Measurements from ENCODE around the gene ATP6V0A4.
A peak's percentile ranks its signal among the peaks of the same experiment; 100 is the strongest.
"Not testable (repeated sequence)": the region's sequence is repeated elsewhere in the genome, so short reads cannot be mapped to it uniquely, and the experiment has no call there.

Gene ATP6V0A4

GRCh38 chr7:138809346-138809745 is 11.3 kb upstream of the ATP6V0A4 start:
- no peak for FAIRE-seq
- DNase-seq (ENCODE audit: insufficient read length, low spot score): no peak

DNA sequence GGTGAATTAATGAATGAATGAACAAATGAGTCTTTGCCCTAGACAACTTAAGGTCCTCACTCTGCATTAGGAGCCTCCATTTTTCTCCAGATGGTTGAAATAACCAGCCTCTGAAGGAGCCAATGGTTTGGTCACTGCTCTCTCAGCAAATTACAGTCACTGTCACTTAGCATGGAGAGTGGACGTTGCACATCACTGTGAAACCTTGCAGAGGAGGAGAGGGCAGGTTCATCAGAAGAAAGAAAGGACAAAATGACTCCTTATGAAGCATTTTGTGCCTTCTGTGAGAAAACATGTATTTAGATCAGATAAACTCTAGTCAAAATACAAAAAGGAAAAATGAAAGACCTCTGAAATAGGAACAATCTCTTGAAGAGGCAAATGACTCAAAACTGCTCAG is 6.6 kb upstream of the ATP6V0A4 start:
- FAIRE-seq (no peak), DNase-seq (ENCODE audit: insufficient read length, low spot score) (no peak)

DNA sequence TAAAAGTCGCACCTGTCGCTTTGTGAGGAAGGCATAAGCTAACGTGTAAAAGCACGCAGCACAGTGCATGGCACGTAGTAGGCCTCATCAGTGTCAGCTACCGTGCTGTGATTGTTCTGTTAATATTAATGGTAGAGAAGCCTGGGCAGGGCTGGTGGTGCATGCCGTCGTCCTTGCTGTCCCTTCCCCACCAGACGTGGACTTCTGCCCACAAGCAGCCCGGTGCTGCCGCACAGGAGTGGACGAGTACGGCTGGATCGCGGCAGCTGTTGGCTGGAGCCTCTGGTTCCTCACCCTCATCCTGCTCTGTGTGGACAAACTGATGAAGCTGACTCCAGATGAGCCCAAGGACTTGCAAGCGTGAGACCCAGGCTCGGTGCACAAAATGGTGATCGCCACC is 4.7 kb upstream of the ATP6V0A4 start:
- no peak for FAIRE-seq

GRCh38 chr7:138801256-138801655 is 3.3 kb upstream of the ATP6V0A4 start:
- DNase-seq (ENCODE audit: insufficient read length, low spot score) (no peak), FAIRE-seq (no peak)

More for the DNA sequence above, 4.7 kb upstream of the ATP6V0A4 start:
- no peak for DNase-seq (ENCODE audit: insufficient read length, low spot score)

- no peak for DNase-seq (ENCODE audit: insufficient read length, low spot score)
- FAIRE-seq: no peak
Observed at GRCh38 chr7:138799336-138800000, 1.5 kb upstream of the ATP6V0A4 start.

GRCh38 chr7:138798836-138799235 is 840 bp upstream of the ATP6V0A4 start:
- no peak for DNase-seq (ENCODE audit: insufficient read length, low spot score)
- no peak for FAIRE-seq

GRCh38 chr7:138797046-138797445 is 950 bp downstream of the ATP6V0A4 start:
- not testable (repeated sequence) for FAIRE-seq; DNase-seq (ENCODE audit: insufficient read length, low spot score)

DNA sequence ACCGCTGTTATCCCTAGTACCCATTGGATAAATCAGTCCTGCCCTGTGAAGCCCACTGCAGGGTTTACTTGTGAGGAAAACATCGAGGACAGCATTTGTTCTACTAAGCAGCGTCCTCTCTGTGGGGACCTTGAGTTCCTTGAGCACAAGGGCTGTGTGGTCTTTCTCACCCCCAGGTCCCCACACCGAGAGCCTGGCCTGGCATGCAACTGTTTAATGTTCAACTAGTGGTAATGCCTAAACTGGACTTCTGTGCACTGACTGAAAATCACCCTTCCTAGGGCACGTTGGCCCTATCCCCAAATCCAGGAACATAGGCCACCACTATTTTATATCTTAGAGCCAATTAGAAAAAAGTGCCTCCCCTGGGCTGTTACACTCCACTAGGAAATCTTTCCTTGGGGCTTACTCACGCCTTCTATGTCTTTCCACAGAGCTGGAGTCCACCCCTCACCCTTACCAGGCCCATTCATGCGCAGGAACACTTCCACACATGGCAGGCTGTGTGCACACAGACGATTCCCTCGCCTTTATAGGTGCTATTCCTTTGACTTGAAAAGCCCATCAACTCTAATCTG is 1.9 kb downstream of the ATP6V0A4 start:
- FAIRE-seq (no peak), DNase-seq (ENCODE audit: insufficient read length, low spot score) (no peak)

DNA sequence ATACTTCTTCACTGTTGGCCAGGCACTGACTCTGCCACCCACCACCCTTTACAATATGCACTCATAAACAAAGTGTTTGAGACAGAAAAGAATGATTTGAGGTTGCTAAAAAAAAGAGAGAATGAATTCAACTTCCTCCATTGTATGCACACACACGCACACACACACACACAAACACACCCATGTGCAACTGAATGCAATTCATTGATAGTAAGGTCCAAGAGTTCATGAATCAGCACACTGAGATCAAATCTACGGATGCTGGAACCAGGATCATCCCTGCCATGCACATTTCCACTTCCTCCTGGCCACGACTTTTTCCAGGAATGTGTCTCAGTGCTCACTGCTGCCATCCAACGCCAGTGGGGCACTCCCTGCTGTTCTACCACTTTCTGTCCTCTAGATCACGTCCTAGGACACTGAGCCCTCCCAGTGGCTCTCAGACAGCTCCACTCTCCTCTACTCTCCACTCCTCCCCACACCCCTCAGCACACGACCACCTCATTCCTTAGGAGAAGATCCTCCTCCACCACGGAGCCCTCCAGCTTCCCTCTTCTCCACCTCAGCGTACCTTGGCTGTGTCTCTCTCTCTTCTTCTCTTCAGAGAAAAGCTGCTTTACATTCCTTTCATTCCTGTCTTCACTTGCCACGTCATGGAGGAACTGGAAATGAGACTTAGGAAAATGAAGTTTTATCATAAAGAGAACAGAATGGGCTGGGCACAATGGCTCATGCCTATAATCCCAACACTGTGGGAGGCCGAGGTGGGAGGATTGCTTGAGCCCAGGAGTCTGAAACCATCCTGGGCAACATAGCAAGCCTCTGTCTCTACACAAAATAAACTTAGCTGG is 12.2 kb downstream of the ATP6V0A4 start:
- FAIRE-seq (peak; percentile 81), DNase-seq (ENCODE audit: insufficient read length, low spot score) (peak; percentile 48)

GRCh38 chr7:138784692-138785091 is 13.3 kb downstream of the ATP6V0A4 start:
- no peak for FAIRE-seq
- no peak for DNase-seq (ENCODE audit: insufficient read length, low spot score)

GRCh38 chr7:138781004-138781403 is 17.0 kb downstream of the ATP6V0A4 start:
- DNase-seq (ENCODE audit: insufficient read length, low spot score): no peak
- no peak for FAIRE-seq

GRCh38 chr7:138776166-138776833 is 21.7 kb downstream of the ATP6V0A4 start:
- DNase-seq (ENCODE audit: insufficient read length, low spot score) (no peak), FAIRE-seq (no peak)

DNA sequence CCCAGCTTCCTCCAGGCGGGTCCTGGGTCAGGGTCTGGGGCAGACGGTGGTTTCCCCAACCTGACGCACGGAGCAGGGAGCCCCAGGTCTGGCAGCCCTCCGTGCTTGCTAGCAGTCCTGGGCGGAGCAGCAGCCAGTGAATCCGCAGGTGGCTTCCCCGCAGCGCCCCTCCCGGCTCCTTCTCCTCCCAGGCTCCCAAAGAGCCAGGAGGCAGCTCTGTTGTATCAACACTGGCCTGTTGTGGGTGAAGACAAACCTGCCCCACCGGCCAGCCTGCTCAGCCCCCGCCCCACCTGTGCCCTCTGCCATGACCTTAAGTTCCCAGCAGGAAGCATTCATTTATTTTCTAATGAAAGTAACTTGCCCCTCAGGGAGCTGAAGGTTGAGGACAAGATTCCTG is 24.2 kb downstream of the ATP6V0A4 start:
- no peak for DNase-seq (ENCODE audit: insufficient read length, low spot score)
- FAIRE-seq: no peak

DNA sequence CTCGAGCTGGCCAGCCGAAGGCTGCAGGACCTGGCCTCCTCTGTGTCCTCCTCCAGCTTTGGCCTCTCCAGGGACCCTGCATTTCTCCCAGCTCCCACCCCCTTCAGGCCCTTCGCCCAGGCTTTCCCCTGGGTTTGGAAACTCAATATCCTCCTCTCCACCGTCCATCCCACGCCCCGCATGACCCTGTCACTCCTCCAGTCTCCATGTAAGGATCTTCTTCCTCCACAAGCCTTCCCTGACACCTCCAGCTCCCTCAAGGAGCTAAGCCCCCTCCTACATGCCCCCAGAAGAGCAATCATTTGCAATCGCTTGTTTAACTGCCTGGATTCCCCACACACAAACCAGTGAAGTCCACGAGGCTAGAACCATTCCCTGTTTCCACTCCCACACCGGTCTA is 24.8 kb downstream of the ATP6V0A4 start:
- DNase-seq (ENCODE audit: insufficient read length, low spot score): no peak
- FAIRE-seq: no peak

DNA sequence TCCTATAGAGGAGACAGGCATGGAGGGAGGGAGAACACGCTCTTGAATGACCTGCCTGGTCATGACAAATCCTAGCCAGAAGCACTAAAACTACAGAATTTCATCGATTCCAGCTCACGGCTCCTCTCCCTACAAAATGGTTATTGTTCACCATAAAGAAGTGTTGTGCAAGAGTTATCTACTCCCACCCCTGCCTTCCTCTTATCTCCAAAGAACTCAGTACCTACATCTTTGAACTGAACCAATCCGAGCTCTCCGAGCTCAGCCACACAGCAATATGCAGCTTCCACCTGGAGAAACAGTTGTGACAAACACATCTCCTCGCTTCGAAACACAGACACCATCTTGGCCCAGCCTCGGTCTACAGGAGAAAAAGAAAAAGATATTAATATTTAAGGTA is 27.1 kb downstream of the ATP6V0A4 start:
- no peak for FAIRE-seq
- DNase-seq (ENCODE audit: insufficient read length, low spot score): no peak

- DNase-seq (ENCODE audit: insufficient read length, low spot score) (no peak), FAIRE-seq (no peak)
Observed at GRCh38 chr7:138768241-138768640, 29.8 kb downstream of the ATP6V0A4 start.

- DNase-seq (ENCODE audit: insufficient read length, low spot score) (no peak), FAIRE-seq (no peak)
Observed at GRCh38 chr7:138756591-138757242, 41.3 kb downstream of the ATP6V0A4 start.

GRCh38 chr7:138755842-138756590 is 42.0 kb downstream of the ATP6V0A4 start:
- FAIRE-seq (no peak), DNase-seq (ENCODE audit: insufficient read length, low spot score) (no peak)

DNA sequence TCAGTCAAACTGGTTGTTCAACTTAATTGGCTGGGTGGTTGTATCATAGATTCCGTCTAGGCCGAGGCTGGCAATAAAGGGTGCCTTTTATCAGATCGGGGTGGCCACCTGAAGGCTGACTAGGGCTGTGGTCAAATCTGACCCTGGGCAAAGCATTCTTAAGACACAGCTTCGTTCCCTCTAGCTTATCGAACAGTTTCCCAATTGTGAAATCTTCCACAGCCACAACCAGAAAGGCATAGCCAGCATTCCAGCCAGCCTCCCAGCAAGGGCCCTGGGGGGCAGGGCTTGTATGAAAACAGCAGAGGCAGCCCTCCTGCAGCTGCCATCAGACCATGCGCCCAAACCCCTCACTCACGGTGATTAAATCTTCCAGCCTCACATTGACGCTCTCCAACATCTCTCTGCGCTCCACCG is 42.7 kb downstream of the ATP6V0A4 start:
- DNase-seq (ENCODE audit: insufficient read length, low spot score) (no peak), FAIRE-seq (no peak)

DNA sequence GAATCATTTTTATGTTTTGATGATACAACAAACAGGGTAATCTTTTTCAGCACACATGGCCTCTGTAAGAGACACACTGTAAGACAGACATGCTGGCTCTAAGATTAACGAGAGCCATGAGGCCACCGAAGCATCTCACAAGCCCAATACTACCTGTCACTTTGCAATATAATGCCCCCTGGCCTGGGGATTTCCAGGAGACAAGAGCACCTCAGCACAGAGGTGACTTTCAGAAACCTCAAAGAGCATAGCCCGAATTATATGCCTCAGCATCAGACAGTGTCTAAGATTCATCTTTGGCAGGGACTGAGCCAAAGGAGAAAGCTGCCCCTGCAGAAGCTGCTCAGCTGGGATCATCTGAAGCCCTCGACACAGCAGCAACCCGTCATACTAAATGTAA is 44.4 kb downstream of the ATP6V0A4 start:
- DNase-seq (ENCODE audit: insufficient read length, low spot score) (no peak), FAIRE-seq (no peak)

Data from HTR-8/SVneo (cell line).